T47D (cell line): Measurements from ENCODE around the gene ADGRL3.

Experiments
- DNase-seq, 2 experiments: peaks; one replicate each; pipeline versions ENCODE4 v3.0.0 to v3.0.0-alpha.2; 2011 to 2012; ENCODE audit warnings: low read depth in 1 of 2, low spot score in 1 of 2
- JUND ChIP-seq: IDR thresholded peaks from 2 replicates; pipeline ENCODE4 v1.6.1; 2012; ENCODE audit warnings: low read depth
- in situ Hi-C: cut with HindIII; loops from 2 replicates; pipeline ENCODE4 v1.10.0; 2016; ENCODE audit warnings: low sequenced_read_pairs, low pct_unique_long_range_greater_than_20kb

ADGRL3 gene

DNA sequence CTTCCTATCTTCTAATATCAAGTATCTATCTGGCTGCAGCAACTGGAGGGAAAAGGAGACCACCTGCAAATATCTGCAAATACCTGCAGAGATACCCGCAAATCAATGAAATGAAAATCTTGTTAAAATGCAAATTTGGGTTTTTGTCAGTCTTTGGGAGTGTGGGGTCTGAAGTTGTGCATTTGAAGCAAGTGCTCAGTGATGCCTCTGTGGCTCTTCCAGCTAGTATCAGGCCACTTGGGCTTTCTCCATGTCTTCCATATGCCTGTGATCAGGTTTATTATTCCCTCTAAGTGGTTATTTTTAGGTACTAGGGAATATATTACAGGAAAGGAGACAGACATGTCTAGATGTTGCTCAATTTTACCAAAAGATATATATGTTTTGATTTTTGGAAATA is 880.3 kb downstream of the ADGRL3 start:
- no peak for DNase-seq
- no peak for TF ChIP-seq JUND
- in situ Hi-C loops, result no loop called here

DNA sequence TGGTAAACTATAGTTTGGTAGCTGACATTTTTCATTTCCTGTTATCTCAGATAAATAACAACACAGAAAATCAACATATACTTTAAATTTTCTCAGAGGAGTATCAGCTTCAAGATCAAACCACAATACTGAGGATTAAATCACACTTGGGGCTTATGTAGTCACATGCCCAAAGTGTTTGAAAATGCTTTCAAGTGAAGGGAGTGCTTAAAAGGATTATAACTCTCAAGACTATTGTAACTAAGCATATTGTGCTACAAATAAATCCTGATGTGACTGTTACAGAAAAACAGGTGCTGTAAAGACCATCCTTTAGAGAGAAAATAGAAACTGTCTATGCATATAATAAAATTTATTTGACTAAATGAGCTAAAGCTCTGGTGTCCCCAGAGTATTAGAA is 887.6 kb downstream of the ADGRL3 start:
- no peak for DNase-seq
- no peak for TF ChIP-seq JUND
- in situ Hi-C loops, result no loop called here

DNA sequence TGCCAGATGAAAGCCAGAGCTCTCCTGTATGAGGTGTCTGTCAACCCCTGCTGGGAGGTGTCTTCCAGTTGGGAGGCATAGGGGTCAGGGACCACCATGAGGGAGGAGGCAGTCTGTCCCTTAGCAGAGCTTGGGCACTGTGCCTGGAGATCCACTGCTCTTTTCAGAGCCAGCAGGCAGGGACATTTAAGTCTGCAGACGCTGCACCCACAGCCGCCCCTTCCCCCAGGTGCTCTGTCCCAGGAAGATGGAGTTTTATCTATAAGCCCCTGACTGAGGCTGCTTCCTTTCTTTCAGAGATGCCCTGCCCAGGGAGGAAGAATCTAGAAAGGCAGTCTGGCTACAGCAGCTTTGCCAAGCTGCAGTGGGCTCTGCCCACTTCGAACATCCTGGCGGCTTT is 893.6 kb downstream of the ADGRL3 start:
- no peak for TF ChIP-seq JUND
- in situ Hi-C loops, result no loop called here
- DNase-seq, result no peak

DNA sequence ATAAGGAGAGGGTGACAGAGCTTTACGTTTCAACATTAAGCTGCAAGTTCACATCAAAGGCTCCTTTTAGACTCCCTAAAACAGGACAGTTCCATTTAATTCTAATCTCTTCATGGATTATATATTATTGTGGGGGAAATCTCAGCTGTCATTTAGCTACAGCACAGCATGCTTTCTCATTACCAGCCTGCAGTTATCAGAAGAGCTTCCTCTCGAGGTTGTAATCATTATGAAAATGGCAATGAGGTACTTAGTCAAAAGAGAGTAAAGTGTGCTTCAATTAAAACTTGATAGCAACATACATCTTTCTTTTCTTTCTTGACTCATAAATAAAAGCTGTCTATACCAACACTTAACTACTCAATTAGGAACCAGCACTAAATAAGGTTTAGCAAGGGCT is 896.8 kb downstream of the ADGRL3 start:
- no peak for DNase-seq
- TF ChIP-seq JUND, result no peak
- in situ Hi-C loops, result no loop called here

DNA sequence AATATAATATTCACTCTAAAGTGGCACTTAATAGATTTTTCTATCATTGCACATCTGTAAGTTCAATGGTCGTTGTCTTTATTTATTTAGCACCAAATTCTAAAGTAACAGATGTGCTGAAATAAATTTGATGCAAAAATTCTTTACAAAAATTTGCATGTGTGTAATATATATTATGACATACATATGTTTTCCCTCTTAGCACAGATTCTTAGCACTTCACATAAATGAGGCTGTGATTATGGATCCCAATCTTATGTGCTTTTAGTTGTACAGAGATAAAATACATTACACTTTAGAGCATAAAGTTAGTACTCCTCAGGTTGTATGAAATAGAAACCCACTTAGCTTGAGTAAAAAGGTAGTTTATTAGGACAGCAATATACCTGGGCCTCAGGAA is 915.1 kb downstream of the ADGRL3 start:
- TF ChIP-seq JUND, result no peak
- DNase-seq, result no peak
- in situ Hi-C loops, result no loop called here

DNA sequence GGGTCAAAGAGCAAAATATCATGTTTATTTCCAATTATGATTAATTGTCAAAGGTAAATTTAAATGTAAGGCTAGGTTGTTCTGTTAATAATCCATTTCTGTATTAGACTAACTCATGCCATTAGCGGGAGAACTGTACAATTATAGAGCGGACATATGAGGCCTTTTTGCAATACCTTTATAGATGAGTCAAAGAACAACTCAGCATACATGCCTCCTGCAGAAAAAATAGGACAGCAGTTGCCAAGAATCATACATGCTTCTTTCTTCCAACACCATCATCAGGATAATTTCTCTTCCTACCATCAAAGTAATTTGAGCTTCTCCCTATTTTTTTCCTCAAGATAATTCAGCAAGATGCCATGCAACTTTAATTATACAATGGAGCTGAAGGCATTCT is 917.8 kb downstream of the ADGRL3 start:
- no peak for DNase-seq
- in situ Hi-C loops, result no loop called here
- TF ChIP-seq JUND, result no peak

DNA sequence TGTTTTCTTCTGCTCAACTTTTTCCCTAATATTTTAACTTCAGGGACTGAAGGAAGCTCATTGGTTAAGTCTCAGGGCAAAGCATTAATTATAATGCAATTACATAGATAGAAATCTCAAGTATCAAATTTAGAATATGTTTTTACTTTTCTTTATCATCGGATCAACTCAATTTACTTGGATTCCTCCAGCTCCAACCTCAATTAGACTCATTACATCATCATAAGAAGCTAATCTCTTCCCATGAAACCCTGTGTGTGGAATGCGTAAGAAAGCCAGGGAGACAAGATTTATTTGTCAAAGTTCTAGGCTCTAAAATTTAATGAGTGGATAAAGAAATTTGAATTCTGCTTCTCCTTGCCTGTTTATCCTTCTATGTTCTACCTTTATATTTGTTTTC is 918.4 kb downstream of the ADGRL3 start:
- in situ Hi-C loops, result no loop called here
- DNase-seq, result no peak

DNA sequence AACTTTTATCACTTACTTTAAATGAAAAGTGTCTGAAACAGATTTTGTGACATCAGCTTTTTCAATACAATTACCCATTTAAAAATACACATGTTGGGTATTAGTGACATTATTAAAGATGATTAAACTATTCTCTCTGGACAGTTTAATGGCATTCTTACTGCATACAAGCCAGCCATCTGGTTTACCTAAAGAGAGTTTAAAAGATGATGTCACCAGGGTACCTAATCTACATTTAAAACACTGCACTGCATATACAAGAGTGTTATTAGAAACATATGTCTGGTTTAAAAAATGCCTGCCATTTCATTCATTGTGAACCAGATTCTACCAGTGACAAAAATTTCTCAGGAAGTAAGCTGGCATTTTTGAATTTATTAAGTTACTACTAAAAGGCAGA is 919.1 kb downstream of the ADGRL3 start:
- in situ Hi-C loops, result no loop called here
- no peak for DNase-seq
- TF ChIP-seq JUND, result no peak

More for the DNA sequence above, 918.4 kb downstream of the ADGRL3 start:
- TF ChIP-seq JUND, result no peak

DNA sequence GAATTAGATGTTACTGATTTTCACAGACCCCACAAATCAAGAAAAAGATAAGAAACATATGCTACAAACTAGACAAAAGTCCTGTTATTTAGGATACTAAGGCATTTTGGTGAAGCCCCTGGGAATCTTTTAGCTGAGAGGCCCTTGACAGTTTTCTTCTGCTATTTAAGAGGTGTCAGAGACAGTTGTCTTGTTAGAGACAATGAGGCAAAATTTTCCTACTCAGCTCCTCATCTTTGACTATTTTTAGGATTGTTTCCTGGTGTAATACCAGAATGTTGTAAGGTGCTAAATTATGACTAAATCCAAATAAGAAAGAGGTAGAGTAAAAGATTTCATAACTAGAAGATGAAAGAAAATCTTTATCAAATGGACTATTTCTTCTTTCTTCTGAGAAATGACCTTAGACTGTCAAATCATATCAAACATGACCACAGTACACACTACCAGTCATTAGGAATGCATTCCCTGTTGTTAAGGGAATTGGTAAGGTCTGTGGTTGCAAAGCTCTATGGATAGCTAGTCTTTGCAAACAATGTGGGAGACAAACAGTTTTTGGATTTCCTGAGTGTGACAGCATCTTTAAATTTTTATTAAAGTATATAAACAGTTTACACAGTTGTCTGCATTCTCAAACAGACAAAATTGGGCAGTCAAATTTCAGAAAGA is 926.1 kb downstream of the ADGRL3 start:
- no peak for TF ChIP-seq JUND
- in situ Hi-C loops, result no loop called here
- no peak for DNase-seq
